Glutamatergic neuron (in vitro differentiated cells): ENCODE data around the gene LHFPL3. TPM values are rescaled to one million over a fixed set of nuclear protein-coding genes. Genes with fewer than 3 reads are reported as not detected.
"Not testable (repeated sequence)": the region's sequence is repeated elsewhere in the genome, so short reads cannot be mapped to it uniquely, and the experiment has no call there.

Experiments
- DNase-seq: peaks from one replicate; pipeline ENCODE4 v3.0.0; 2022
- H3K27ac Mint-ChIP-seq: one replicate; pipeline ENCODE4 v1.8.0; 2020; ENCODE audit warnings: mild to moderate bottlenecking, mixed read lengths, inconsistent platforms; ENCODE audit not compliant: unreplicated experiment
- H3K27me3 Mint-ChIP-seq: one replicate; pipeline ENCODE4 v1.8.0; 2020; ENCODE audit warnings: mild to moderate bottlenecking, moderate library complexity, mixed read lengths, inconsistent platforms; ENCODE audit not compliant: unreplicated experiment
- H3K36me3 Mint-ChIP-seq: one replicate; pipeline ENCODE4 v1.8.0; 2020; ENCODE audit warnings: mild to moderate bottlenecking, mixed read lengths, inconsistent platforms; ENCODE audit not compliant: unreplicated experiment
- H3K4me1 Mint-ChIP-seq: one replicate; pipeline ENCODE4 v1.8.0; 2020; ENCODE audit warnings: mild to moderate bottlenecking, low read depth, mixed read lengths, inconsistent platforms; ENCODE audit not compliant: unreplicated experiment
- H3K4me3 Mint-ChIP-seq: one replicate; pipeline ENCODE4 v1.8.0; 2020; ENCODE audit warnings: mild to moderate bottlenecking, mixed read lengths, inconsistent platforms; ENCODE audit not compliant: unreplicated experiment
- H3K9me3 Mint-ChIP-seq: one replicate; pipeline ENCODE4 v1.8.0; 2020; ENCODE audit warnings: mild to moderate bottlenecking, moderate library complexity, mixed read lengths, inconsistent platforms; ENCODE audit not compliant: unreplicated experiment
- CTCF ChIP-seq: fragments of 200-600 bp; sonication (generic); IDR thresholded peaks from one replicate; pipeline ENCODE4 v1.5.0; 2021; ENCODE audit not compliant: partially characterized antibody, unreplicated experiment
- total RNA-seq: library from RNA; stranded (reverse); fragmentation: NEBNext Ultra II Directional; extraction: Animal tissue kit (Norgen Biotek cat#: 25700); gene quantifications from one replicate; pipeline ENCODE4 v1.2.1, GENCODE V29; 2021; ENCODE audit not compliant: unreplicated experiment

Gene LHFPL3
- total RNA-seq, 1 donor from 2014 or later: not detected

- DNase-seq: no peak
- H3K27me3 Mint-ChIP-seq: peaks cover under 1% of the 10 kb centered on the region
- no peaks in the 10 kb centered on the region for H3K4me1 Mint-ChIP-seq
- peak; percentile 39 for TF ChIP-seq CTCF
- H3K4me3 Mint-ChIP-seq: no peak overlapping the region
- no peaks in the 10 kb centered on the region for H3K9me3 Mint-ChIP-seq
- no peaks in the 10 kb centered on the region for H3K36me3 Mint-ChIP-seq
- H3K27ac Mint-ChIP-seq: no peak overlapping the region
These were observed 220.5 kb downstream of the LHFPL3 start for GRCh38 chr7:104548861-104549260.

- H3K4me1 Mint-ChIP-seq: no peaks in the 10 kb centered on the region
- no peak for DNase-seq
- no peak overlapping the region for H3K4me3 Mint-ChIP-seq
- peaks cover 2% of the 10 kb centered on the region for H3K9me3 Mint-ChIP-seq
- TF ChIP-seq CTCF: no peak
- no peak overlapping the region for H3K27ac Mint-ChIP-seq
- peaks cover 8% of the 10 kb centered on the region for H3K36me3 Mint-ChIP-seq
- peaks cover 2% of the 10 kb centered on the region for H3K27me3 Mint-ChIP-seq
These were observed 222.0 kb downstream of the LHFPL3 start for GRCh38 chr7:104550362-104550761.

GRCh38 chr7:104551226-104551625 lies 222.8 kb downstream of the LHFPL3 start:
- no peak overlapping the region for H3K4me3 Mint-ChIP-seq
- DNase-seq: no peak
- peaks cover 2% of the 10 kb centered on the region for H3K27me3 Mint-ChIP-seq
- peaks cover 10% of the 10 kb centered on the region for H3K36me3 Mint-ChIP-seq
- H3K27ac Mint-ChIP-seq: no peak overlapping the region
- H3K4me1 Mint-ChIP-seq: no peaks in the 10 kb centered on the region
- peaks cover 2% of the 10 kb centered on the region for H3K9me3 Mint-ChIP-seq
- TF ChIP-seq CTCF: no peak

GRCh38 chr7:104552102-104552501 lies 223.7 kb downstream of the LHFPL3 start:
- H3K27ac Mint-ChIP-seq: no peak overlapping the region
- H3K4me3 Mint-ChIP-seq: no peak overlapping the region
- peaks cover 5% of the 10 kb centered on the region for H3K9me3 Mint-ChIP-seq
- peaks cover 15% of the 10 kb centered on the region for H3K36me3 Mint-ChIP-seq
- no peak for TF ChIP-seq CTCF
- no peak for DNase-seq
- peaks cover 4% of the 10 kb centered on the region for H3K27me3 Mint-ChIP-seq
- H3K4me1 Mint-ChIP-seq: no peaks in the 10 kb centered on the region

GRCh38 chr7:104553074-104553473 lies 224.7 kb downstream of the LHFPL3 start:
- no peak for TF ChIP-seq CTCF
- H3K27ac Mint-ChIP-seq: no peak overlapping the region
- H3K27me3 Mint-ChIP-seq: peaks cover 5% of the 10 kb centered on the region
- H3K4me1 Mint-ChIP-seq: no peaks in the 10 kb centered on the region
- H3K36me3 Mint-ChIP-seq: peaks cover 17% of the 10 kb centered on the region
- no peak for DNase-seq
- H3K4me3 Mint-ChIP-seq: no peak overlapping the region
- peaks cover 8% of the 10 kb centered on the region for H3K9me3 Mint-ChIP-seq

GRCh38 chr7:104563350-104563901 lies 235.0 kb downstream of the LHFPL3 start:
- not testable (repeated sequence) for H3K9me3 Mint-ChIP-seq, H3K27me3 Mint-ChIP-seq, DNase-seq, H3K4me1 Mint-ChIP-seq, H3K27ac Mint-ChIP-seq, H3K36me3 Mint-ChIP-seq, H3K4me3 Mint-ChIP-seq
